ENCODE results near the gene DBF4B. TPM values are rescaled to one million over a fixed set of nuclear protein-coding genes. Genes with fewer than 3 reads are reported as not detected.

DBF4B gene
- total and polyA plus RNA-seq, 10 of the 15 experiments (the other 5 are each of a cell fraction or from before 2014, with no cell fraction given) = 2.4 to 24.6 (median 16.9) TPM

GRCh38 chr17:44689477-44690217 lies 18.8 kb upstream of the DBF4B start, which contains the start of gene CCDC43 (continued):
- peak; percentile 64; the same call in 1 of the 2 replicates for TF ChIP-seq ZNF687 (IDR thresholded peaks at IDR 0.05)
- peak; percentile 30 for TF ChIP-seq SIX5 (IDR thresholded peaks at IDR 0.05; ENCODE audit: low read depth, low read length, severe bottlenecking)
- 0 out of 2 replicates have a peak, but pooled peaks have one; percentile 7 for TF ChIP-seq JUND (IDR thresholded peaks at IDR 0.05; ENCODE audit: low read depth, low read length)
- TF ChIP-seq FOXM1 (IDR thresholded peaks at IDR 0.05; ENCODE audit: low read depth, low read length) = no peak
- TF ChIP-seq RAD21 (IDR thresholded peaks at IDR 0.05; ENCODE audit: insufficient read depth, low read depth, low read length) = no peak
- TF ChIP-seq POLR2A (IDR thresholded peaks at IDR 0.05; ENCODE audit: low read depth, low read length) = peak; percentile 97
- TF ChIP-seq SMC3 (IDR thresholded peaks at IDR 0.05; ENCODE audit: borderline replicate concordance, low read length) = no peak
- no peak for TF ChIP-seq PRDM15 (CRISPR knock-in tag; IDR thresholded peaks at IDR 0.05)
- TF ChIP-seq NRF1 (conservative IDR thresholded peaks at IDR 0.05; ENCODE audit: low read depth, low read length) = peak; percentile 69
- TF ChIP-seq RCOR1 (conservative IDR thresholded peaks at IDR 0.05; ENCODE audit: low read depth, low read length) = 0 out of 2 replicates have a peak, but pooled peaks have one; percentile 58
- peak; percentile 76 for TF ChIP-seq MAX (IDR thresholded peaks at IDR 0.05; ENCODE audit: low read depth, low read length)
- peak; percentile 63 for TF ChIP-seq SIN3A (IDR thresholded peaks at IDR 0.05; ENCODE audit: low read depth, low read length)
- no peak for TF ChIP-seq WRNIP1 (IDR thresholded peaks at IDR 0.05; ENCODE audit: borderline replicate concordance, low read depth, low read length)
- TF ChIP-seq YBX1 (IDR thresholded peaks at IDR 0.05) = no peak
- TF ChIP-seq GATAD2B (conservative IDR thresholded peaks at IDR 0.05; ENCODE audit: low read depth) = no peak; the same call in none of the 2 replicates
- TF ChIP-seq NFYB (IDR thresholded peaks at IDR 0.05; ENCODE audit: insufficient read depth, low read depth, low read length) = no peak
- peak; percentile 96 for TF ChIP-seq NR2F1 (conservative IDR thresholded peaks at IDR 0.05)
- TF ChIP-seq MXI1 (IDR thresholded peaks at IDR 0.05; ENCODE audit: low read depth, low read length) = peak; percentile 67
- TF ChIP-seq TCF12 (IDR thresholded peaks at IDR 0.05; ENCODE audit: low read depth, low read length) = no peak
- peak; percentile 86 for TF ChIP-seq RELB (IDR thresholded peaks at IDR 0.05; ENCODE audit: low read depth)
- 0 out of 3 replicates have a peak, but pooled peaks have one; percentile 16 for TF ChIP-seq POU2F2 (IDR thresholded peaks at IDR 0.05; ENCODE audit: borderline replicate concordance, low read depth, low read length)
- TF ChIP-seq NBN (IDR thresholded peaks at IDR 0.05) = 0 out of 2 replicates have a peak, but pooled peaks have one; percentile 44

Data from GM12878 (cell line).